GM12878 (cell line): ENCODE measurements around the gene HCK.

Experiments
- BCL11A ChIP-seq: IDR thresholded peaks from 2 replicates; pipeline ENCODE4 v1.6.1; 2011; ENCODE audit warnings: low read depth, low read length
- CTCF ChIP-seq, 3 experiments: IDR thresholded peaks in 2 of 3; conservative IDR thresholded peaks in 1 of 3; 2 replicates each; pipeline ENCODE4 v1.5.1; 2011; ENCODE audit warnings: low read depth in 3 of 3, low read length in 3 of 3, mild to moderate bottlenecking in 3 of 3, control low read depth in 2 of 3, moderate library complexity in 2 of 3, inconsistent platforms in 1 of 3, mixed read lengths in 1 of 3; ENCODE audit not compliant: control insufficient read depth in 2 of 3, insufficient read depth in 1 of 3; ENCODE audit errors: extremely low read depth in 1 of 3
- ETV6 ChIP-seq, 2 experiments: fragments of 450-650 bp in 1 of 2; IDR thresholded peaks in 1 of 2; conservative IDR thresholded peaks in 1 of 2; 2 replicates each; pipeline ENCODE4 v1.6.1; 2014; ENCODE audit warnings: antibody characterized with exemption in 1 of 2, borderline replicate concordance in 1 of 2, low read depth in 1 of 2, mild to moderate bottlenecking in 1 of 2, moderate library complexity in 1 of 2
- EZH2 ChIP-seq: IDR thresholded peaks from 2 replicates; pipeline ENCODE4 v1.6.1; 2012; ENCODE audit warnings: low read depth, mild to moderate bottlenecking, control low read depth, inconsistent platforms, low read length, borderline replicate concordance; ENCODE audit not compliant: control insufficient read depth
- MAX ChIP-seq: IDR thresholded peaks from 2 replicates; pipeline ENCODE4 v1.6.1; 2012; ENCODE audit warnings: low read depth, low read length, improper control_type of control experiment
- MXI1 ChIP-seq: fragments of 150-350 bp; IDR thresholded peaks from 2 replicates; pipeline ENCODE4 v1.6.1; 2011; ENCODE audit warnings: low read depth, mild to moderate bottlenecking, inconsistent platforms, low read length, improper control_type of control experiment
- PKNOX1 ChIP-seq: fragments of 450-650 bp; IDR thresholded peaks from 2 replicates; pipeline ENCODE4 v1.6.1; 2016; ENCODE audit warnings: mild to moderate bottlenecking
- REST ChIP-seq: IDR thresholded peaks from 2 replicates; pipeline ENCODE4 v1.6.1; 2012; ENCODE audit warnings: mild to moderate bottlenecking, low read depth, low read length
- SUZ12 ChIP-seq: fragments of 200-600 bp; sonication (generic); IDR thresholded peaks from one replicate; pipeline ENCODE4 v1.6.1; 2018; ENCODE audit warnings: antibody characterized with exemption, mild to moderate bottlenecking; ENCODE audit not compliant: unreplicated experiment
- USF1 ChIP-seq: IDR thresholded peaks from 2 replicates; pipeline ENCODE4 v1.6.1; 2011; ENCODE audit warnings: borderline replicate concordance, low read depth, mild to moderate bottlenecking, moderate library complexity, mixed read lengths, low read length; ENCODE audit not compliant: insufficient read depth; ENCODE audit errors: extremely low read length
- ZBTB11 ChIP-seq: fragments of 450-650 bp; formaldehyde crosslinking; IDR thresholded peaks from 2 replicates; pipeline ENCODE4 v1.5.0; 2022; ENCODE audit warnings: mild to moderate bottlenecking, missing genetic modification characterization
- ZNF207 ChIP-seq: fragments of 450-650 bp; IDR thresholded peaks from 2 replicates; pipeline ENCODE4 v1.6.1; 2014; ENCODE audit warnings: antibody characterized with exemption, mild to moderate bottlenecking, borderline replicate concordance
- ZNF622 ChIP-seq: fragments of 450-650 bp; IDR thresholded peaks from 2 replicates; pipeline ENCODE4 v1.6.1; 2017; ENCODE audit warnings: mild to moderate bottlenecking, inconsistent platforms
- ZNF687 ChIP-seq: fragments of 450-650 bp; IDR thresholded peaks from 2 replicates; pipeline ENCODE4 v1.6.1; 2017; ENCODE audit warnings: mild to moderate bottlenecking, moderate library complexity

GRCh38 chr20:32057656-32058184 lies 5.7 kb downstream of the HCK start:
- TF ChIP-seq CTCF (IDR thresholded peaks at IDR 0.05 in 2 of 3, conservative IDR thresholded peaks at IDR 0.05 in 1 of 3; ENCODE audit: control insufficient read depth in 2 of 3, extremely low read depth in 1 of 3, insufficient read depth in 1 of 3, low read depth in 3 of 3, low read length in 3 of 3) (no peak), ETV6 (conservative IDR thresholded peaks at IDR 0.05 in 1 of 2, IDR thresholded peaks at IDR 0.05 in 1 of 2; ENCODE audit: borderline replicate concordance in 1 of 2, low read depth in 1 of 2) (no peak), ZBTB11 (no peak), ZNF687 (no peak), USF1 (no peak), REST (no peak), BCL11A (no peak), EZH2 (no peak), MAX (no peak), MXI1 (no peak), SUZ12 (no peak), ZNF207 (no peak), ZNF622 (no peak), PKNOX1 (no peak)
